HFFc6 (cell line): Measurements from ENCODE around the gene B3GLCT. TPM values are rescaled to one million over a fixed set of nuclear protein-coding genes. Genes with fewer than 3 reads are reported as not detected.
"Not testable (repeated sequence)": the region's sequence is repeated elsewhere in the genome, so short reads cannot be mapped to it uniquely, and the experiment has no call there.

Experiments
- DNase-seq: peaks from one replicate; pipeline ENCODE4 v3.0.0-alpha.2; 2018
- H3K27ac Mint-ChIP-seq: 2 replicates; pipeline ENCODE4 v1.8.0; 2020; ENCODE audit warnings: mild to moderate bottlenecking, mixed read lengths
- H3K27me3 Mint-ChIP-seq: 2 replicates; pipeline ENCODE4 v1.8.0; 2021; ENCODE audit warnings: mild to moderate bottlenecking, moderate library complexity, mixed read lengths; ENCODE audit not compliant: insufficient read depth
- H3K36me3 Mint-ChIP-seq: 2 replicates; pipeline ENCODE4 v1.8.0; 2021; ENCODE audit warnings: low read depth, mixed read lengths
- H3K4me1 Mint-ChIP-seq: 2 replicates; pipeline ENCODE4 v1.8.0; 2020; ENCODE audit warnings: low read depth, mixed read lengths
- H3K4me3 Mint-ChIP-seq: 2 replicates; pipeline ENCODE4 v1.8.0; 2020; ENCODE audit warnings: mild to moderate bottlenecking, moderate library complexity, mixed read lengths
- H3K9me3 Mint-ChIP-seq: 2 replicates; pipeline ENCODE4 v1.8.0; 2020; ENCODE audit warnings: mild to moderate bottlenecking, mixed read lengths
- total RNA-seq, 6 experiments: library from RNA; stranded (reverse); fragmentation: NEBNext Ultra II Directional; extraction: Animal tissue kit (Norgen Biotek cat#: 25700); gene quantifications; 2 replicates in 1 of 6; 3 replicates in 5 of 6; pipeline ENCODE4 v1.2.3, GENCODE V29; 2021
- TF ChIP-seq, protein P1 (sequence below): fragments of 200-600 bp; sonication (generic); IDR thresholded peaks from 2 replicates; pipeline ENCODE4 v1.5.0; 2021; ENCODE audit warnings: antibody characterized with exemption, mild to moderate bottlenecking

B3GLCT gene
- total RNA-seq, 6 experiments from 2014 or later, result 5.0 to 7.5 (median 6.9) TPM

DNA sequence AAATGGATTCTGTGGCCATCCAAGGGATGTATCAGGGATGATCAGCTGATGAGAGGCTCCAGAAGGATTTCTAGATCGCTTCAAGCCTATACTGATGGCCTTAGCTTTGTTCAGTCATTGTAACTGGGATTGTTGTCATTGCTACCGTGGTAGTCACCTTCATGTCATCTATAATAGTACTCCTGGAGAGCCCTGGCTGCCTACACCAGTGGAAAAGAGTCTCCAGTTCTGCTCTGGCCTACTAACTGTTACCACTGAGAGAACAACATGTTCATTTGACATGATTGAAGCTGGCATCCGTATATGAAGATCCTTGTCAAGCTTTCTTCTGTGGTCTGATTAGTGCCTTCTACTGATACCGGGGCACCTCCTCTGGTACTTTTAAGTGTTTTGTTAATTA is 131.3 kb downstream of the B3GLCT start:
- no peaks in the 10 kb centered on the region for H3K36me3 Mint-ChIP-seq
- no peak for DNase-seq
- no peak overlapping the region for H3K27ac Mint-ChIP-seq
- no peaks in the 10 kb centered on the region for H3K27me3 Mint-ChIP-seq
- no peak overlapping the region for H3K4me3 Mint-ChIP-seq
- no peaks in the 10 kb centered on the region for H3K9me3 Mint-ChIP-seq
- TF ChIP-seq, protein P1, sequence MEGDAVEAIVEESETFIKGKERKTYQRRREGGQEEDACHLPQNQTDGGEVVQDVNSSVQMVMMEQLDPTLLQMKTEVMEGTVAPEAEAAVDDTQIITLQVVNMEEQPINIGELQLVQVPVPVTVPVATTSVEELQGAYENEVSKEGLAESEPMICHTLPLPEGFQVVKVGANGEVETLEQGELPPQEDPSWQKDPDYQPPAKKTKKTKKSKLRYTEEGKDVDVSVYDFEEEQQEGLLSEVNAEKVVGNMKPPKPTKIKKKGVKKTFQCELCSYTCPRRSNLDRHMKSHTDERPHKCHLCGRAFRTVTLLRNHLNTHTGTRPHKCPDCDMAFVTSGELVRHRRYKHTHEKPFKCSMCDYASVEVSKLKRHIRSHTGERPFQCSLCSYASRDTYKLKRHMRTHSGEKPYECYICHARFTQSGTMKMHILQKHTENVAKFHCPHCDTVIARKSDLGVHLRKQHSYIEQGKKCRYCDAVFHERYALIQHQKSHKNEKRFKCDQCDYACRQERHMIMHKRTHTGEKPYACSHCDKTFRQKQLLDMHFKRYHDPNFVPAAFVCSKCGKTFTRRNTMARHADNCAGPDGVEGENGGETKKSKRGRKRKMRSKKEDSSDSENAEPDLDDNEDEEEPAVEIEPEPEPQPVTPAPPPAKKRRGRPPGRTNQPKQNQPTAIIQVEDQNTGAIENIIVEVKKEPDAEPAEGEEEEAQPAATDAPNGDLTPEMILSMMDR, result no peak
- H3K4me1 Mint-ChIP-seq, result peaks cover 5% of the 10 kb centered on the region; the same call in 1 of the 2 replicates

DNA sequence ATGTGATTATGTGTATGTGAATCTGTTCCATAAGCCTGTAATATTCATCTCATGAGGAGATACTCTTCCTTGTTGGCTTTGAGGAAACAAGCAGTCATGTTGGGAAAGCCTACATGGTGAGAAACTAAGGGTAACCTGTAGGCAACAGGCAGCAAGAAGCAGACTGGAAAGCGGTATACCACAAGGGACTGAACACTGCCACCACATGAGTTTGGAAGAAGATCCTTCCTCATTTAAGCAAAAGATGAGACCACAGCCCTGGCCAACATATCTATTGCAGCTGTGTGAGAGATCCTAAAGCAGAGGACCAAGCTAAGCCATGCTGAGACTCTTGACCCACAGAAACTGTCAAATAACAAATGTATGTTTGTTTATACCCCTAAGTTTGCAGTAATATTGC is 134.8 kb downstream of the B3GLCT start:
- Mint-ChIP-seq H3K27ac (no peak overlapping the region), H3K4me1 (peaks cover 5% of the 10 kb centered on the region; the same call in 1 of the 2 replicates), H3K27me3 (peaks cover 2% of the 10 kb centered on the region; the same call in 1 of the 2 replicates), H3K4me3 (no peak overlapping the region), H3K36me3 (no peaks in the 10 kb centered on the region), H3K9me3 (peaks cover 9% of the 10 kb centered on the region; the same call in 1 of the 2 replicates)
- TF ChIP-seq, protein P1, result no peak
- DNase-seq, result no peak

DNA sequence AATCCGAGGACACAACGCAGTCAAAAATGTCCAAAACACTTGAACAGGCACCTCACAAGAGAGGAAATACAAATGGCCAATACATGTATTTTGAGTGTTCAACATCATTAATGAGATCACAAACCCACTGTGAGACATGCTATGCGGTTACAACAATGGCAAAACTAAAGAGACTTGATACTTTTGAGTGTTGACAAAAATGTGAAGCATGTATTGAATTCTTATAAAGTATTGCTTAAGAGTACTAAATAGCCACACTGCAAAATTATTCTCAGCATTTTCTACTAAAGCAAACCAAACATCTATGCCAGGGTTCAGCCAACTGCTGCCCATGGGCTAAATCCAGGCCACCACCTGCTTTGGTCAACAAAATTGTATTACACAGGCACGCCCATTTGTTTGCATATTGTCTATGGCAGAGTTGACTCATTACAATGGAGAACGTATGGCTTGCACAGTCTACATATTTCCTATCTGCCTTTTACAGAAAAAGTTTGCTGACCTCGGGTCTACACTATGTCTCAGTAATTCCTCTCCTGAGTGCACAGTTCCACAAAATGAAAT is 135.3 kb downstream of the B3GLCT start:
- no peaks in the 10 kb centered on the region for H3K36me3 Mint-ChIP-seq

DNA sequence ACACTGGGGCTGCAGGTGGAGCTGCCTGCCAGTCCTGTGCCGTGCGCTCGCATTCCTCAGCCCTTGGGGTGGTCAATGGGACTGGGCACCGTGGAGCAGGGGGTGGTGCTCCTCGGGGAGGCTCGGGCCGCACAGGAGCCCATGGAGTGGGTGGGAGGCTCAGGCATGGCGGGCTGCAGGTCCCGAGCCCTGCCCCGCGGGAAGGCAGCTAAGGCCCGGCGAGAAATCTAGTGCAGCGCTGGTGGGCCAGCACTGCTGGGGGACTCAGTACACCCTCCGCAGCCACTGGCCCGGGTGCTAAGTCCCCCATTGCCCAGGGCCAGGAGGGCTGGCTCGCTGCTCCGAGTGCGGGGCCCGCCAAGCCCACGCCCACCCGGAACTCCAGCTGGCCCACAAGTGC is 139.8 kb downstream of the B3GLCT start:
- not testable (repeated sequence) for H3K4me1 Mint-ChIP-seq, H3K4me3 Mint-ChIP-seq, H3K36me3 Mint-ChIP-seq

More for the DNA sequence above, 135.3 kb downstream of the B3GLCT start:
- DNase-seq, result no peak
- no peak overlapping the region for H3K4me3 Mint-ChIP-seq
- peaks cover 9% of the 10 kb centered on the region; the same call in 1 of the 2 replicates for H3K9me3 Mint-ChIP-seq
- no peak overlapping the region for H3K27ac Mint-ChIP-seq
- TF ChIP-seq, protein P1, result no peak
- peaks cover 4% of the 10 kb centered on the region; the same call in 1 of the 2 replicates for H3K4me1 Mint-ChIP-seq
- peaks cover 2% of the 10 kb centered on the region; the same call in 1 of the 2 replicates for H3K27me3 Mint-ChIP-seq

DNA sequence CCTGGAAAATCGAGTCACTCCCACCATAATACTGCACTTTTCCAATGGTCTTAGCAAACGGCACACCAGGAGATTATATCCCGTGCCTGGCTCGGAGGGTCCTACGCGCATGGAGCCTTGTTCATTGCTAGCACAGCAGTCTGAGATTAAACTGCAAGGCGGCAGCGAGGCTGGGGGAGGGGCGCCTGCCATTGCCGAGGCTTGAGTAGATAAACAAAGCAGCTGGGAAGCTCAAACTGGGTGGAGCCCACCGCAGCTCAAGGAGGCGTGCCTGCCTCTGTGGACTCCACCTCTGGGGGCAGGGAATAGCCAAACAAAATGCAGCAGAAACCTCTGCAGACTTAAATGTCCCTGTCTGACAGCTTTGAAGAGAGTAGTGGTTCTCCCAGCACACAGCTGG is 141.1 kb downstream of the B3GLCT start:
- peaks cover 16% of the 10 kb centered on the region; the same call in 1 of the 2 replicates for H3K9me3 Mint-ChIP-seq
- H3K27me3 Mint-ChIP-seq, H3K4me1 Mint-ChIP-seq, H3K27ac Mint-ChIP-seq, H3K4me3 Mint-ChIP-seq, H3K36me3 Mint-ChIP-seq, DNase-seq: not testable (repeated sequence)

More for the DNA sequence above, 139.8 kb downstream of the B3GLCT start:
- not testable (repeated sequence) for H3K27ac Mint-ChIP-seq, DNase-seq, H3K27me3 Mint-ChIP-seq
- H3K9me3 Mint-ChIP-seq, result peaks cover 16% of the 10 kb centered on the region; the same call in 1 of the 2 replicates

DNA sequence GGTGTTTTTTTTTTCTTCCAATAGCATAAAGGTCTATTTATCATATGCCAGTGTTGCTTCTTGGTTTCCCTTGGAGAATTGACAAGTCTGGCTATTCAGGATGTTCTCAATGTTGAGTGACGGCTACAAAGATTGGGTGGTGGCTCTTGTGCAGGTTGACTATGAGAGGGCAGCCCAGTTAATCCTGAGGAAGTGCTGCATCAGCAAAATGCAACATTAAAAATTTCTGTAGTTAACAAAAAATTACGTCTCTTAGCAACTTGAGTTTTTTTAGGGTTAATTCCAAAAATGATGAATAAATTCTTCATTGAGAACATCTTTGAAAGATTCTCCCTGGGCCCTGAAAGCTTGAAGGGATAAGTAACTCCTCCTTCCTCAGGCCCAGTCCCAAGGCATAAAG is 147.1 kb downstream of the B3GLCT start:
- peaks cover 5% of the 10 kb centered on the region for H3K27me3 Mint-ChIP-seq
- no peak overlapping the region for H3K27ac Mint-ChIP-seq
- H3K9me3 Mint-ChIP-seq, result no peaks in the 10 kb centered on the region; the same call in 1 of the 2 replicates
- DNase-seq, result no peak
- H3K36me3 Mint-ChIP-seq, result no peaks in the 10 kb centered on the region
- H3K4me1 Mint-ChIP-seq, result no peaks in the 10 kb centered on the region
- TF ChIP-seq, protein P1, result no peak
- no peak overlapping the region for H3K4me3 Mint-ChIP-seq
